ENCODE data around the gene CNIH2.
A peak's percentile ranks its signal among the peaks of the same experiment; 100 is the strongest.

CNIH2 gene

GRCh38 chr11:66259225-66259624 lies 18.8 kb upstream of the CNIH2 start:
- no peak for DNase-seq (ENCODE audit: low read depth in 2 of 2)

DNA sequence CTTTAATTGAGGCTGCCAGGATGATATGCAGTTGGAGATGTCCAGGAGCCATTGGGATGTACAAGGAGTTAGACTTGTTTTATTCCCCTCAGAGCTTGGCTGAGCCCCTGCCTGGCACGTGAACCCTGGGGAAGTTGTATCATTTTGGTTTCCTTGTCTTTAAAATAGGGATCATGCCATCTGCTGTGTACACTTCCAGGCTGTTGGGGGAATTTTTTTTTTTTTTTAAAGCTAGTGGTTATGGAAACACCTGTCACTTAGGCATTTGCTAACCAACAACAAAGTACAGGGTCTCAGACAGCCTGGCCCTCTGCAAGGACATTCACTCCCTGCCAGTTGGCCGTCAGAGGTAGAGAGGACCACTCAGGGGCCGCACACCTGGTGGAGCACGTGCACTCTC lies 18.0 kb upstream of the CNIH2 start:
- DNase-seq (ENCODE audit: low read depth in 2 of 2): no peak

- DNase-seq (ENCODE audit: low read depth in 2 of 2): no peak
These were observed 16.4 kb upstream of the CNIH2 start for GRCh38 chr11:66261578-66261977.

DNA sequence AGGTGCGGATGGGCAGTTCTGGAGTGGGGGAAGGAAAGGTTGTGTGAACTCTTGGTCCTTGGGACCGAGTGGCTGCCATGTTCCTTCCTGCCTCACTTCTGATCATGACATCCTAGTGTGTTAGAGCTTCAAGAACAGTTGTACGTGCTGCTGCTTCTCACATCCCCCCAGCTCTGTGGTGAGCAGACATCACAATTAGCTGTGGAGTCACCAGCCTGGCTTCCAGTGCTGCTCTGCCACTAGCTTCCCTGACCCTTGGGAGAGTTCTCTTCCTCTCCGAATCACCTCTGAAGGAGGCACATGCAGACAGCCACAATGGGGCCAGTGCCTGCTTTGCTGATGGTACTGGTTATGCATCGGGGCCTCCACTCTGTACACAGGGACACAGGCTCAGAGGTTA lies 15.8 kb upstream of the CNIH2 start:
- DNase-seq (ENCODE audit: low read depth in 2 of 2): no peak

GRCh38 chr11:66262696-66263095 lies 15.3 kb upstream of the CNIH2 start:
- DNase-seq (ENCODE audit: low read depth in 2 of 2): no peak

GRCh38 chr11:66263231-66263630 lies 14.7 kb upstream of the CNIH2 start:
- DNase-seq (ENCODE audit: low read depth in 2 of 2): no peak

- no peak for DNase-seq (ENCODE audit: low read depth in 2 of 2)
These were observed 14.2 kb upstream of the CNIH2 start for GRCh38 chr11:66263785-66264184.

GRCh38 chr11:66264383-66264782 lies 13.6 kb upstream of the CNIH2 start:
- DNase-seq (ENCODE audit: low read depth in 2 of 2): no peak

DNA sequence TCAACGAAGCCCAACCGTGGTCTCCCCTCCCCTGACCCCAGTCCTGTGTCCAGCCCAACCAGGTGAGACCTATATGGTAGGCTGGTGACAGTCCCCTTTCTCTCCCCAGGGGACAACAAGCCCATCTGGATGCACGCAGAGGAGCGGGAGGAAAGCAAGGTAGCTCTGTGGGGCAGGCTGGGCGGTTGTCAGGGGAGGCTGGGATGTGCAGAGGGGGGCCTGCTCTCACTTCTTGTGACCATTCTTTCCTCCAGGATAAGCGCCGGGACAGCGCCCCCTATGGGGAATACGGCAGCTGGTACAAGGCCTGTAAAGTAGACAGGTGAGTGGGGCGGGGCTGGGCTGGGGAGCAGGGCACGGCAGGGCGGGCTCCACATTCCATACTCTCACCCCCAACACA lies 13.1 kb upstream of the CNIH2 start:
- DNase-seq (ENCODE audit: low read depth in 2 of 2): peak; percentile 42 to 58

- no peak for DNase-seq (ENCODE audit: low read depth in 2 of 2)
These were observed 12.2 kb upstream of the CNIH2 start for GRCh38 chr11:66265531-66266377.

- no peak for DNase-seq (ENCODE audit: low read depth in 2 of 2)
These were observed 11.5 kb upstream of the CNIH2 start for GRCh38 chr11:66266378-66267038.

- no peak for DNase-seq (ENCODE audit: low read depth in 2 of 2)
These were observed 11.0 kb upstream of the CNIH2 start for GRCh38 chr11:66267039-66267378.

DNA sequence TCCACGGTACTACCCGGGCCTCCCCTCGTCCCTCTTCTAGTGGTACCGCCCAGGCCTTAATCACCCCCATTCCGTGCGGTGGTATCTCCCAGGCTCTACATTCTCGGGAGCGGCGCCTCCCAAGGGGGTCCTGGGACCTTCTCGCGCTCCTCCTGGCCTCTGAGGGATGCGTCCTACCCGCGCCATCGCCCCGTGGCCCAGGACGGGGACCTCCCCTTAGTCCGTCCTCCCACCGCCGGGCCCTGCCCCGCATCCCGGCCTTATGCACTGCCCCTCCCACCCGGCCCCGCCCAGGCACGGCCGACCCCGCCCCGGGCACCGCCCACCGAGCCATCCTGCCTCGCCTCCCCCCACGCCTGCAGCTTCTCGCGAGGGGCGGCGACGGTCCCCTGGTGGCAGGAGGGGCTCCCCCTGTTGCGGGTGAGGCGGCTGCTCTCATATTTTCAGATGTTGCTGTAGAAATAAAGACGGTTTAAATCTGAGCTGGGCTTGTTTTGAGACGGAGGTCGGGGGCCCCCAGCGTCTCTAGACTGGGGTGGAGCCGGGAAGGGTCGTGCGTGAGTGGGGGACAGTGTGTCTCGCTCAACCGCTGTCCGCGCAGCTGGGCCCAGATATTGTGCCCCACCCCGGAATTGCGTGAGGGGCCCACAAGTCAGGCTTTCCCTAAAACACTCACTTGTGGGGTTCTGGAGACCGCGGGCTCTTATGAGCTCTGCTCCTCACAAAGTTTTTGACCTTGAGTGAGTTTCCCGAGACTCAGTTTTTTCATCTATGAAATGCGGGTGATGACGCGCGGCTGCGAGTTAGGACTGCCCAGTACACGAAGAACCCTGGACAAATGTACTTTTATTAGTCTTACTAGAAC lies 10.4 kb upstream of the CNIH2 start:
- DNase-seq (ENCODE audit: low read depth in 2 of 2): peak; percentile 85 to 88

- DNase-seq (ENCODE audit: low read depth in 2 of 2): peak; percentile 99
These were observed 9.6 kb upstream of the CNIH2 start, which contains the start of gene RAB1B for GRCh38 chr11:66268244-66268951. Gene RAB1B (plus strand): TSS chr11:66268639. CDS start chr11:66268680, 41 bp downstream.

- DNase-seq (ENCODE audit: low read depth in 2 of 2): no peak
These were observed 8.7 kb upstream of the CNIH2 start for GRCh38 chr11:66268952-66269905.

- DNase-seq (ENCODE audit: low read depth in 2 of 2): no peak
These were observed 6.2 kb upstream of the CNIH2 start for GRCh38 chr11:66271816-66272215.

DNA sequence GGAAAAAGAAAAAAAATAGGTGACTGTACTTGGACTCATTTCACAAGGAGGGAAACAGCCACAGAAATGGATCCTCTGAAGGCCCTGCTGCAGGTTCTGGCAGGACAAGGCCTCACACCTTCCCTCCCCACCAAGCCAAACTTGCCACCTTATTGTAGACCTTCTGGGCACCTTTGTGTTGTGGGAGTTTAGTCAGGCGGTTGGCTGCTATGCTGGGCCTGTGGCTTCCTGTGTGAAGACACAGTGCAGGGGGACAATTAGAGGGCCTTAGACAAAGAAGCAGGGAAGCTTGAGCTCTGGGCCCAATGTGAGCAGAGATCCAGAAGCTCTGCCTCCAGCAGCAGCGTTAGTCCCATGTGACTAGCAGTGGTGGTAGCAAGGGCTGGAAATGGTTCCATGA lies 5.4 kb upstream of the CNIH2 start:
- DNase-seq (ENCODE audit: low read depth in 2 of 2): no peak

- no peak for DNase-seq (ENCODE audit: low read depth in 2 of 2)
These were observed 3.8 kb upstream of the CNIH2 start for GRCh38 chr11:66274219-66274618.

DNA sequence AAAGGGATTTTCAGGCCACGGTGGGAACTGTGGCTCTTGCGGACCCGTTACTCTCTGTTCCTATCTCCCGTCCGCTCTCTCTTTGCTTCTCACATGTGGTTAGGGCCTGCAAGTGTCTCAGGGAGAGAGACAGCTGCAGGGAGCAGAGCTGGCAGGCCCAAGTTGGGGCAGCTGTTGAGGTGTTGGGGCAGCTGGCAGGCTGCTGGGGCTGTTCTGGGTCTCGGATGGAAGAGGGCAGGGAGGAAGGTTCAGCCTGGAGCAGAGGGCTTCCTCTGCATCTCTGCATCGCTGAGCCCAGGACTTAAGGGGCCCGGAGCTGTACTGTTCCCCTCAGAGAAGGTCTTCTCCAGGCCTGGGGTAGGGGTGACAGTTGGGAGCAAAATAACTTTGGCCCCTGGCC lies 2.6 kb upstream of the CNIH2 start:
- no peak for DNase-seq (ENCODE audit: low read depth in 2 of 2)

- no peak for DNase-seq (ENCODE audit: low read depth in 2 of 2)
These were observed 1.9 kb upstream of the CNIH2 start for GRCh38 chr11:66275984-66276612.
